CD4-positive, CD25-positive, alpha-beta regulatory T cell (primary cell): ENCODE measurements around the gene HAT1. TPM values are rescaled to one million over a fixed set of nuclear protein-coding genes. Genes with fewer than 3 reads are reported as not detected.
A peak's percentile ranks its signal among the peaks of the same experiment; 100 is the strongest.

Experiments used
- ATAC-seq, 2 donors: fragments of 150-1000 bp; cut with Tn5 transposase; one replicate each; pipeline ENCODE4 v1.10.0; 2021; ENCODE audit warnings: low read depth in 2 of 2, moderate number of reproducible peaks in 2 of 2, moderate library complexity in 1 of 2
- DNase-seq, 3 donors: peaks; one replicate each; pipeline versions ENCODE4 v3.0.0 to v3.0.0-alpha.2; 2012 to 2022; ENCODE audit warnings: mixed read lengths in 1 of 3
- H3K27ac ChIP-seq: one replicate; pipeline ENCODE4 v1.7.0; 2013; ENCODE audit warnings: mild to moderate bottlenecking, low read length; ENCODE audit not compliant: insufficient read depth, poor library complexity, severe bottlenecking
- H3K27me3 ChIP-seq: one replicate; pipeline ENCODE4 v1.7.0; 2013; ENCODE audit warnings: low read length; ENCODE audit not compliant: control insufficient read depth, insufficient read depth
- H3K36me3 ChIP-seq: one replicate; pipeline ENCODE4 v1.7.0; 2013; ENCODE audit warnings: mild to moderate bottlenecking, low read length, moderate library complexity; ENCODE audit not compliant: control insufficient read depth, insufficient read depth
- H3K4me1 ChIP-seq: 2 replicates; pipeline ENCODE4 v1.7.0; 2013; ENCODE audit warnings: mild to moderate bottlenecking, low read length; ENCODE audit not compliant: insufficient read depth, control insufficient read depth, poor library complexity, severe bottlenecking
- H3K4me3 ChIP-seq: one replicate; pipeline ENCODE4 v1.7.0; 2013; ENCODE audit warnings: low read depth, mild to moderate bottlenecking, low read length, moderate library complexity
- H3K9me3 ChIP-seq, 2 experiments: 1 replicate in 1 of 2; 2 replicates in 1 of 2; pipeline ENCODE4 v1.7.0; 2013; ENCODE audit warnings: low read length in 2 of 2, mild to moderate bottlenecking in 1 of 2, moderate library complexity in 1 of 2; ENCODE audit not compliant: control insufficient read depth in 2 of 2
- H3K27ac Mint-ChIP-seq, 3 donors: one replicate each; pipeline ENCODE4 v1.8.0; 2020 to 2022; ENCODE audit warnings: mild to moderate bottlenecking in 3 of 3, mixed read lengths in 3 of 3, moderate library complexity in 2 of 3
- H3K27me3 Mint-ChIP-seq: one replicate; pipeline ENCODE4 v1.8.0; 2022; ENCODE audit warnings: mild to moderate bottlenecking, mixed read lengths
- H3K36me3 Mint-ChIP-seq: one replicate; pipeline ENCODE4 v1.8.0; 2020; ENCODE audit warnings: mixed read lengths
- H3K4me1 Mint-ChIP-seq, 4 donors: one replicate each; pipeline ENCODE4 v1.8.0; 2020 to 2022; ENCODE audit warnings: mixed read lengths in 4 of 4, mild to moderate bottlenecking in 1 of 4
- H3K4me3 Mint-ChIP-seq, 4 donors: one replicate each; pipeline ENCODE4 v1.8.0; 2020 to 2022; ENCODE audit warnings: mild to moderate bottlenecking in 4 of 4, mixed read lengths in 4 of 4, moderate library complexity in 3 of 4
- H3K9me3 Mint-ChIP-seq, 7 donors: one replicate each; pipeline ENCODE4 v1.8.0; 2020 to 2022; ENCODE audit warnings: mixed read lengths in 7 of 7, mild to moderate bottlenecking in 3 of 7, moderate library complexity in 2 of 7
- polyA plus RNA-seq, 4 donors: library from polyadenylated mRNA; unstranded; fragments of 300-500 nt; fragmentation: Illumina TruSeq; gene quantifications; one replicate each; pipeline ENCODE4 v1.2.3, GENCODE V29; 2021
- total RNA-seq: library from RNA; stranded (reverse); gene quantifications from one replicate; pipeline ENCODE4 v1.2.3, GENCODE V29; 2022

Gene HAT1, protein sequence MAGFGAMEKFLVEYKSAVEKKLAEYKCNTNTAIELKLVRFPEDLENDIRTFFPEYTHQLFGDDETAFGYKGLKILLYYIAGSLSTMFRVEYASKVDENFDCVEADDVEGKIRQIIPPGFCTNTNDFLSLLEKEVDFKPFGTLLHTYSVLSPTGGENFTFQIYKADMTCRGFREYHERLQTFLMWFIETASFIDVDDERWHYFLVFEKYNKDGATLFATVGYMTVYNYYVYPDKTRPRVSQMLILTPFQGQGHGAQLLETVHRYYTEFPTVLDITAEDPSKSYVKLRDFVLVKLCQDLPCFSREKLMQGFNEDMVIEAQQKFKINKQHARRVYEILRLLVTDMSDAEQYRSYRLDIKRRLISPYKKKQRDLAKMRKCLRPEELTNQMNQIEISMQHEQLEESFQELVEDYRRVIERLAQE
- total RNA-seq (28.7 TPM), polyA plus RNA-seq (10 to 100 TPM; 73.2 to 83.0 (median 80.4) TPM)

DNA sequence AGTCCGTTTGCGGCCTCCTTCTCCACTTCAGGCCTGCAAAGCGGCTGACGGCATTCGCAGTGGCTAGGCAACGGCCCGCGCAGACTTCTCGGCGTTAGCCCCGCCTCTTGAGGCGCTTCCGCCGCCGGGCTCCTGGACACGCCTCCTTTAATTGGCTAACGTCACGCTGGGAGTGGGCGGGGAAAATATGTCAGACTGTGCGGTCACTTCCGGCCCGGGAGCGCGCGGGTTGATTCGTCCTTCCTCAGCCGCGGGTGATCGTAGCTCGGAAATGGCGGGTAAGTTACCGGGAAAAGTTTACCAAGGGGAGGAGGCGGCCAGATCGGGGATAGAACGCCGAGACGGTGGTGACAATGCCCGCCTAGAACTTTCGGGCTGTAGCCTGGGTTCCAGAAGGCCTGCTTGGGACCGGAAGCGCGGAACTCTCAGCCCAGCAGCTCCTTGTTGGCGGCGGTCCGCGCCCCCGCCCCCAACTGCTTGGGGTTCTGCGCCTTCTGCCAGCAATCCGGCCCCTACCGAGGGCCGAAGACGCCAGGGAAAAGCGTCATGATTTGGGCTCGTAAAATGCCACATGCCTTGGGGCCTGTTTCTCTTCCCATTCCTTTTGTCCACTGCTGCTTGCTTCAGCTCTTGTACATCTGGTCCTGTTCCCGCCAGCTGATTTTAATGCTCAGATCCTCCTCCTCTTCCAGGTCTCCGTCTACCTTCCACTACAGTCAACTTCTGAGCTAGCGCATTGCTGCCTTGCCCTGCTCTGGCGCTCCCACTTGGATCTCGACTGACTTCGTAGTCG, at the start of gene HAT1:
Gene HAT1, plus strand, starts transcription at position 232 of the 793 bp plus-strand sequence. Its CDS starts 40 bp downstream, at position 272.
- peak within 1 kb of the TSS; percentile 99 for H3K4me3 ChIP-seq
- peak within 1 kb of the TSS; percentile 94 for H3K27ac ChIP-seq
- Mint-ChIP-seq H3K27me3 (no peaks in the 10 kb centered on the region), H3K4me3 (peak within 1 kb of the TSS; percentile 90 to 100 (median 99)), H3K36me3 (peaks cover 9% of the 10 kb centered on the region), H3K9me3 (no peaks in the 10 kb centered on the region), H3K27ac (peak within 1 kb of the TSS; percentile 96 to 100 (median 98)), H3K4me1 (peaks cover 24 to 52% (median 39%) of the 10 kb centered on the region in 4 donors)
- ATAC-seq, result peak; percentile 95 to 99
- peaks cover 8% of the 10 kb centered on the region for H3K36me3 ChIP-seq
- no peaks in the 10 kb centered on the region for H3K9me3 ChIP-seq
- DNase-seq, result peak; percentile 95 to 98 (median 98)
- no peaks in the 10 kb centered on the region for H3K27me3 ChIP-seq
- peaks cover 22% of the 10 kb centered on the region for H3K4me1 ChIP-seq

GRCh38 chr2:171874517-171874916, 47.7 kb upstream of the HAT1 start:
- Mint-ChIP-seq H3K27ac (no peak overlapping the region), H3K36me3 (peaks cover 34% of the 10 kb centered on the region)

DNA sequence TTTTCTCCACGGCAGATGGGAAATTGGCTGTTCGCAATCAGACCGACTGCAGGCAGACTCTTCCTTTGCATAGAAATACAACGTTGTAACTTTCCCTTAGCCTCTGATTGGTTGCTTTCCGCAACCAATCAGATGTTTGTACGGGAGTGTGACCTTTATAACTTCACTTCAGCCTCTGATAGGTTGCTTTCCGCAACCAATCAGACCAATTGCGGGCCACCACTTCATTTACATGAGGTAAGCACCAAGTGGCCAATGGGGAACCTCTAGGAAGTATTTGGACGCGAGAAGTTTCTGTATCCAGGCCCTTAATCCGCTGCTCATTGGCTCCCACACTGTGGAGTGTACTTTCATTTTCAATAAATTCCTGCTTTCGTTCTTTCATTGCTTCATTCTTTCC, 47.3 kb upstream of the HAT1 start:
- no peak overlapping the region for H3K27ac ChIP-seq
- Mint-ChIP-seq H3K36me3 (peaks cover 34% of the 10 kb centered on the region), H3K4me3 (no peak overlapping the region), H3K27me3 (no peaks in the 10 kb centered on the region), H3K4me1 (peaks cover 7 to 36% (median 30%) of the 10 kb centered on the region in 4 donors), H3K9me3 (no peaks in the 10 kb centered on the region), H3K27ac (no peak overlapping the region)
- DNase-seq (no peak), ATAC-seq (no peak)
- H3K27me3 ChIP-seq, result no peaks in the 10 kb centered on the region
- H3K9me3 ChIP-seq, result no peaks in the 10 kb centered on the region
- H3K4me3 ChIP-seq, result no peak overlapping the region
- peaks cover 9% of the 10 kb centered on the region for H3K4me1 ChIP-seq
- peaks cover 10% of the 10 kb centered on the region for H3K36me3 ChIP-seq

More at GRCh38 chr2:171874517-171874916, 47.7 kb upstream of the HAT1 start:
- no peak overlapping the region for H3K27ac ChIP-seq
- H3K4me1 ChIP-seq, result peaks cover 9% of the 10 kb centered on the region
- H3K36me3 ChIP-seq, result peaks cover 10% of the 10 kb centered on the region
- Mint-ChIP-seq H3K27me3 (no peaks in the 10 kb centered on the region), H3K4me1 (peaks cover 7 to 32% (median 27%) of the 10 kb centered on the region in 4 donors), H3K4me3 (no peak overlapping the region), H3K9me3 (no peaks in the 10 kb centered on the region)
- ATAC-seq, result no peak
- no peak overlapping the region for H3K4me3 ChIP-seq
- no peaks in the 10 kb centered on the region for H3K27me3 ChIP-seq
- no peaks in the 10 kb centered on the region for H3K9me3 ChIP-seq
- no peak for DNase-seq

DNA sequence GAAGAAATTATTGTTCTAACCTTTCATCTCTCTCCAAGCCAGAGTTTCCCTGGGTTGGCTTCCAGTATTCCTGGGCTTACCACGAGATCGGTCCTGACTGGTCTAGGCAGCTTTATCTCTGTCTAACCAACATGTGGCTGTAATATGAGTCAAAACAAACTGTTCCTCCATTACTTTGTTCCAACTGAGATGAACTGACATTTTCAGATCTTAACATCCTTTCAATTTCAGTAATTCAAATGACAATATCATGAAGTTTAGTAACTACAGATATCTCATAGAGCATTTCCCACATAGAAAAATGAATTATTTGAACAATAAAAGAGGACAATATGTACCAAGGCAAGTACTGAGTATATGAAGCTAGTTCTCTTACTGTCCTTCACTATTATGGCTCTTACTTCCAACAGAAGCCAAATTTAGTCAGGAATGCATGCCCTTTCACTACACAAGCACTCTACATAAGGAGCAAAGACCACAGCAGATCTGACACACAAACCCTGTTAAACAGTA, 43.7 kb upstream of the HAT1 start:
- peak in 1 of 3 donors; percentile 10 for DNase-seq
- Histone ChIP-seq H3K27ac (no peak overlapping the region), H3K9me3 (no peaks in the 10 kb centered on the region), H3K36me3 (peaks cover 7% of the 10 kb centered on the region), H3K4me3 (no peak overlapping the region), H3K27me3 (no peaks in the 10 kb centered on the region), H3K4me1 (peaks cover 9% of the 10 kb centered on the region)
- Mint-ChIP-seq H3K27me3 (no peaks in the 10 kb centered on the region), H3K4me1 (peaks cover 0 to 58% (median 34%) of the 10 kb centered on the region in 4 donors), H3K27ac (peak overlapping the region in 2 of 3 donors; percentile 1 to 8), H3K4me3 (no peak overlapping the region), H3K9me3 (no peaks in the 10 kb centered on the region), H3K36me3 (peaks cover 17% of the 10 kb centered on the region)
- no peak for ATAC-seq

GRCh38 chr2:171879865-171880264, 42.4 kb upstream of the HAT1 start:
- Mint-ChIP-seq H3K9me3 (no peaks in the 10 kb centered on the region), H3K27me3 (no peaks in the 10 kb centered on the region), H3K27ac (no peak overlapping the region), H3K36me3 (peaks cover 11% of the 10 kb centered on the region), H3K4me3 (no peak overlapping the region), H3K4me1 (peaks cover 0 to 62% (median 34%) of the 10 kb centered on the region in 4 donors)
- DNase-seq (no peak), ATAC-seq (no peak)
- Histone ChIP-seq H3K4me1 (peaks cover 9% of the 10 kb centered on the region), H3K4me3 (no peak overlapping the region), H3K27me3 (no peaks in the 10 kb centered on the region), H3K36me3 (peaks cover 4% of the 10 kb centered on the region), H3K27ac (no peak overlapping the region), H3K9me3 (no peaks in the 10 kb centered on the region)

GRCh38 chr2:171880774-171881173, 41.5 kb upstream of the HAT1 start:
- Mint-ChIP-seq H3K36me3 (peaks cover 4% of the 10 kb centered on the region), H3K9me3 (no peaks in the 10 kb centered on the region), H3K4me1 (peaks cover 3 to 64% (median 33%) of the 10 kb centered on the region in 4 donors)

DNA sequence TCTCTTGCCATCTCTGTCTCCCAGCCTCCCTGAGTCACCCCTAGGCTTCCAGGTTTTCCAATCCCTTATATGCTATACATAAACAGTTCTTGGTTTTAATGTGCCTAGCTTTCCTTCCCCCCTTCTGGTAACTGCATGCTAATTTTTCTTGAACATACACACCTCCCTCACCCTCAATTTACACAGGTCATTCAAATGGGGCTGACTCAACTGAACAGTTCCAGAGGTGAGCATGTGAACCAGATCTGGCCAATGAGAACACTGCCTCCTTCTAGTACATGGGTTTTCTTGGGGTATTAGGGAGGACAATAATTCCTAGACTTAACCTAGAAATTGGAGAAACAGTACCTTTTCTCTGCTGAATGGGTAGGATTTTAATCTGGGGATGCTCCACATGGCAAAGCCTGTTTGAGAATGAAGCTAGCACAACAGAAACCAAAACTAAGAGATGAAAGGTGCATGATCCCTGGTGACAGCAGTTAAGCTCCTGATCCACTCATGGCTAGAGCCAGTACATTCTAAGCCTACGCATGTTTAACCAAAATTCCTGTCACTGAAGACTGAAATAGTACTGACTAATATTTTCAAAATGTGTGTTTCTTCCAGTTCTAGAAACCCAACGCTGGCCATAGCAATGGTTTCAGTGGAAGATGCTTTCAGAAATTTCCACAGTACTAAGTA, 40.0 kb upstream of the HAT1 start:
- H3K27ac Mint-ChIP-seq, result no peak overlapping the region
- no peak overlapping the region for H3K4me3 Mint-ChIP-seq
- no peaks in the 10 kb centered on the region for H3K36me3 ChIP-seq
- no peak overlapping the region for H3K27ac ChIP-seq
- H3K27me3 Mint-ChIP-seq, result no peaks in the 10 kb centered on the region
- H3K9me3 ChIP-seq, result no peaks in the 10 kb centered on the region
- H3K27me3 ChIP-seq, result no peaks in the 10 kb centered on the region
- H3K9me3 Mint-ChIP-seq, result no peaks in the 10 kb centered on the region
- no peak overlapping the region for H3K4me3 ChIP-seq
- H3K36me3 Mint-ChIP-seq, result peaks cover 4% of the 10 kb centered on the region
- DNase-seq, result peak in 1 of 3 donors; percentile 9
- peaks cover 6% of the 10 kb centered on the region for H3K4me1 ChIP-seq
- ATAC-seq, result no peak
- H3K4me1 Mint-ChIP-seq, result peaks cover 8 to 58% (median 28%) of the 10 kb centered on the region in 4 donors

More at GRCh38 chr2:171880774-171881173, 41.5 kb upstream of the HAT1 start:
- H3K27ac Mint-ChIP-seq, result no peak overlapping the region
- H3K9me3 ChIP-seq, result no peaks in the 10 kb centered on the region
- no peaks in the 10 kb centered on the region for H3K27me3 Mint-ChIP-seq
- H3K4me3 ChIP-seq, result no peak overlapping the region
- no peaks in the 10 kb centered on the region for H3K36me3 ChIP-seq
- no peak overlapping the region for H3K4me3 Mint-ChIP-seq
- no peak for ATAC-seq
- no peak overlapping the region for H3K27ac ChIP-seq
- H3K27me3 ChIP-seq, result no peaks in the 10 kb centered on the region
- peaks cover 9% of the 10 kb centered on the region for H3K4me1 ChIP-seq
- DNase-seq, result no peak
